Measurements from ENCODE around the gene CARD14.

DNA sequence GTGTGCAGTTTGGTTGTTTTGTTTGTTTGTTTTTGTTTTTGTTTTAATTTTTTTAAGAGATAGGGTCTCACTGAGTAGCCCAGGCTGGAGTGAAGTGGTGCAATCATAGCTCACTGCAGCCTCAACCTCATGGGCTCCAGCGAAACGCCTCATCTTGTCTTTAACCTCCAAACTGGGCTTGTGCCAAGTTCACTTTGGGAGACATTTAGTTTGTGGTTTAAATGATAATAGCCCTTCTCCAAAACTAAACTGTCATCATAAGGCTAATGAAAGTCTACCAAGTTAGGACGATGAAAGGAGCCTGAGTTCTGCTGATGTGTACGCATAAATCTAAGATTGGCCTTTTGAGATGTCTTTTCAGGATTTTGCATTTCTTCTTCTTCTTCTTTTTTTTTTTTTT is 6.5 kb upstream of the CARD14 start:
- TF ChIP-seq, protein P1, sequence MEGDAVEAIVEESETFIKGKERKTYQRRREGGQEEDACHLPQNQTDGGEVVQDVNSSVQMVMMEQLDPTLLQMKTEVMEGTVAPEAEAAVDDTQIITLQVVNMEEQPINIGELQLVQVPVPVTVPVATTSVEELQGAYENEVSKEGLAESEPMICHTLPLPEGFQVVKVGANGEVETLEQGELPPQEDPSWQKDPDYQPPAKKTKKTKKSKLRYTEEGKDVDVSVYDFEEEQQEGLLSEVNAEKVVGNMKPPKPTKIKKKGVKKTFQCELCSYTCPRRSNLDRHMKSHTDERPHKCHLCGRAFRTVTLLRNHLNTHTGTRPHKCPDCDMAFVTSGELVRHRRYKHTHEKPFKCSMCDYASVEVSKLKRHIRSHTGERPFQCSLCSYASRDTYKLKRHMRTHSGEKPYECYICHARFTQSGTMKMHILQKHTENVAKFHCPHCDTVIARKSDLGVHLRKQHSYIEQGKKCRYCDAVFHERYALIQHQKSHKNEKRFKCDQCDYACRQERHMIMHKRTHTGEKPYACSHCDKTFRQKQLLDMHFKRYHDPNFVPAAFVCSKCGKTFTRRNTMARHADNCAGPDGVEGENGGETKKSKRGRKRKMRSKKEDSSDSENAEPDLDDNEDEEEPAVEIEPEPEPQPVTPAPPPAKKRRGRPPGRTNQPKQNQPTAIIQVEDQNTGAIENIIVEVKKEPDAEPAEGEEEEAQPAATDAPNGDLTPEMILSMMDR (conservative IDR thresholded peaks at IDR 0.05; ENCODE audit: low read length): no peak
- no peak for TF ChIP-seq EZH2phosphoT487 (IDR thresholded peaks at IDR 0.05; ENCODE audit: borderline replicate concordance)
